Stimulated activated CD4-positive, alpha-beta T cell treated with anti-CD3 and anti-CD28 coated beads, Interleukin-4, amount 100 ng/mL, for 1 hour (primary cell): Measurements from ENCODE around the gene B4GALNT1.
A peak's percentile ranks its signal among the peaks of the same experiment; 100 is the strongest.
"Not testable (repeated sequence)": the region's sequence is repeated elsewhere in the genome, so short reads cannot be mapped to it uniquely, and the experiment has no call there.

Experiments used
- DNase-seq: peaks from one replicate; pipeline ENCODE4 v3.0.0-alpha.2; 2020

B4GALNT1 gene

DNA sequence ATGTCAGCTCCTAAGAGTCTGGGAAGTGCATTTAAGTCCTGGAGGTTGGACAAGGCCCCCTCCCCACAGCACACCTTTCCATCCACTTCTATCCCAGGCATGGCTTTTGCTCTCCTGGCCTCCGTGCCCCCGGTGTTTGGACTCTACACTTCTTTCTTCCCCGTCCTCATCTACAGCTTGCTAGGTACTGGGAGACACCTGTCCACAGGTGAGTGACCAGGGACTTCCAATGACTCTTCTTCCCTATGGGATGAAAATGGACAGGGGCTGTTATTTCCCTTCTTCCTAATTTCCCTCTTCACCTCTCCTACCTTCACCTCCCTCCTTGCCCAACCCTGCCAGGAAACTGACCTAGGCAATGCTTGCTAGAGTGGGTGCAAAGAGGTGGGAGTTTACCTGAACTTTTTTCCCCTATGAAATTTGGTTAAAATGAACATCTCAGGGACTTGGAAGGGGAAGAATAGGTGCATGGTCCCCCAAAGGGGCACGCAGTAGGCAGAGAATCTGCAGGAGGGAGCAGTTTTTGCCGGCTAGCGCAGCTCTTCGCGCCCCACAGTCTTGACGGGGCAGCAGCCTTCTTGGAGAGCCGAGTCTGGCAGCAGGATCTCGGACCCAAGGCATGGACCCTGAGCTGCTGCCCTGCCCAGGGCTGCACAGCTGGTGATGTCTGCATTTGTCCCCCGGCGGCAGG is 12.6 kb downstream of the B4GALNT1 start:
- DNase-seq = no peak

DNA sequence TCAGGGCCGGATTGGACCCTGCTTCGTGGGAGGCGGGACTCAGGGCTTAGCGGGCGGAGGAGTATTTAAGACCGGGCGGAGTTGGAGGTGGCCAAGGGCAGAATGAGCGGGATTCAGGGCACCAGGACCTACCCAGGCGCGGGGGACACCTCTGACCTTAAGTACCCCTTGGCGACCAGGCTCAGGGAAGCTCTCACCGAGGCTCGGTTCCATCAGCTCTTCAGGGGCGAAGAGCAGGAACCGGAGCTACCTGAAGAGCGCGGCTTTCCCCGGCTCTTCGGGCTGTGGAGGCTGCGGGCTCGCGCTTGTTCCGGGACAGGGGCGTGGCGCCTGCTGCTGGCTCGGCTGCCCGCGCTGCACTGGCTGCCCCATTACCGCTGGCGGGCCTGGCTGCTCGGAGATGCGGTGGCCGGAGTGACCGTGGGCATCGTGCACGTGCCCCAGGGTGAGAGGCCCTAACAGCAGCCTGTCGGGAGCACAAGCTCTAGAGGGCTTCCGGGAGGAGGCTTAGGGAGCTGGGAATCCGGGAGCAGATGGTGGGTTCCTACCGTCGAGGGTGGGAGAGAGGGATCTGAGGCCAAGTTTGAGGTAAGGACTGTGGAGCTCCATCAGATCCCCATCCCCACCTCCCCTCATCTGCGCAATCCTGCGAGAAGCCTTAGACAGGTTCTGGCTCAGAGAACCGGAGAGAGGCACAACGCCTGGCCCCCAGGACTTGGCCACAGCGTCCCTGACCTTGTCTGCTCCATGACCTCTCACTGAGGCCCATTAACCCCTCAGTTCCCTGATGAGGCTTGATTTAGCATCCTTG is 13.4 kb downstream of the B4GALNT1 start:
- DNase-seq = peak; percentile 32

DNA sequence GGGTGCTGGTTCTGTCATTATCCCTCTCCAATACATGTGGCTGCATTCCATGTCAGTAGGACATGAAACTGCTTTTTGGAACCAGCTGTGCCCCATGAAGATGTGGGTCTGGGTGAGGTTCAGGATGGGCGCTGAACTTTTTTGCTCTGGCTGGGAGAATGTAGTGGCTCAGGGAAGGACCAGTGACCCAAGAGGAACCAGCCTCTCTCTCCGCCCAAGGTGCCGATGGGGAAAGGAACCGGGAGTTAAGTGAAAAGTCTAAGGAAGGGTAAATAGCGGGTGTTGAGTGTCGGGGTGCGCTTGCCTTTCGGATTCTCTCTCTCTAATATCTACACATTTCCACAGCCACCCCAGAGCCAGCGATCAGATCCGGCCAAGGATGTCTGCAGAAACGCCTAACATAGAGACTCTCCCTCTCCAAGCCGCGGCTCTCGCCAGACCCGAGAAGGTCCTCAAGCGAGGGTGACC is 14.0 kb downstream of the B4GALNT1 start:
- DNase-seq = no peak

DNA sequence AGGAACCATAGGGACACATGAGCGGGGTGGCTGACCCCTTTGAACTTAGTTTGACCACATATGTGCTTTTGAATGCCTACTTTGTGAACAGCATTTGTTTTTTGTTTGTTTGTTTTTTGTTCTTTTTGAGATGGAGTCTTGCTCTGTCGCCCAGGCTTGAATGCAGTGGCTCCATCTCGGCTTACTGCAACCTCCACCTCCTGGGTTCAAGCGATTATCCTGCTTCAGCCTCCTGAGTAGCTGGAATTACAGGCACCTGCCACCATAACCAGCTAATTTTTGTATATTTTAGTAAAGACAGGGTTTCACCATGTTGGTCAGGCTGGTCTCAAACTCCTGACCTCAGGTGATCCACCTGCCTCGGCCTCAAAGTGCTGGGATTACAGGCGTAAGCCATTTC is 14.6 kb downstream of the B4GALNT1 start:
- DNase-seq = not testable (repeated sequence)

DNA sequence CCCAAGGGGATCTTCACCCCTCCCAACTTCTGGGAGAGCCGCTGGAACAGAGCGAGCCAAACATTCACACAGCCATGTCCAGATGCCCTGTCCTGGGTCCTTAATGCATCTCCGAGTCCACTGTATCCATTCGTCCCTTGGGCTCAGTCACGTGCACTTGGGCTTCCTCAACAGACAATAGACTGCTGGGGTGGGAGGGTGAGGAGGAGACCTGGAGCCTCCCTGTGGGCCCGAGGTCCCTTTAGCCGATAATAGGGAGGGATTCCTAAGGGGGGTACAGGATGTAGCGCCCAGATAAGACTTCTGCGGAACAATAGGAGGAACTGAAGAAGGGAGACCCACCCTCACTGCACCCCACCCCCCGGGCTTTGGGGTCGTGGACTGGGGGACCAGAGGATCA is 15.1 kb downstream of the B4GALNT1 start:
- no peak for DNase-seq

DNA sequence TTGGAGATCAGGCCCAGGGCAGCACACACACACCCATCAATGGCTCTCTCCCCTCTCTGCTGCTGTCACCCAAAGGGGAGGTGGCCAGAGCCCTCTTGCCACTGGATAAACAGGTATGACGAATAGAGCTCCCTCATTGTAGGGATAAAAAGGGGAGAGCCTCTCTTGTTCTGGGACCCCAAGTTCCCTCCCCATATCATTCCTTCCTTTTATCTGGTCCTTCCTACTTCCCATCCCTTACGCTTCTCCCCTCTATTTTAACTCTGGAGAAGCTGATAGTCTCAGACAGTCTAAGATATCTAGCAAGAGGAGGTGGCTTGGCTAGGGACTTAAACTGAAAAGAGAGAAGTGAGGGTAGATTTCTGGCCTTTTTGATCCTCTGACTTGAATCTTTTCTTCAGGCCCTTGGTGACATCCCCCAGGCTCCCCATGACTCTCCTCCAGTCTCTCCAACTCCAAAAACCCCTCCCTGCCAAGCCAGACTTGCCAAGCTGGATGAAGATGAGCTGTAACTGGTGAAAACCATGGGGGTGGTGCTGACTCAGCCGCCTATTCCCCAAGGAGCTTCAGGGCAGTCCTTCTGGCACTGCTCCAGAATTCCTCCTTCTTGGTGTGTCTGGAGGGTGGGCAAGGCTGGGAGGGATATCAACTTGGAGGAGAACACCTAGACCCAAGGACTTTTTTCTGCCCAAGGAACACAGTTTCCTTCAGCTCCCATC is 16.5 kb downstream of the B4GALNT1 start:
- no peak for DNase-seq

DNA sequence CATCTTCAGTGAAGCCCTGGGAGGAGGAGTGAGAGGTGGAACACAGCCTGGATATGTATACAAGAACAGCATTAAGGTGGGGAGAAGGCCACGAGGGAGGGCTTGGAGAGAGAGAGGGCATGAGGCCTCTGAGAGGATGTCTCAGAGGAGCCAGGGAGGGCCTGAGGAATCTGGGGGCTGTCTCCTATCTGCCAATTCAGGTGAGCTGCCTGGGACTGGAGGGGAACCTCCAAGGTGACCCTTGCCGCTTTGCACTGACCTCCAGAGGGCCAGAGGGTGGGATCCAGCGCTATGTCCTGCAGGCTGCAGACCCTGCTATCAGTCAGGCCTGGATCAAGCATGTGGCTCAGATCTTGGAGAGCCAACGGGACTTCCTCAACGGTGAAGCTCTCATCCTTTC is 17.4 kb downstream of the B4GALNT1 start:
- DNase-seq = no peak

DNA sequence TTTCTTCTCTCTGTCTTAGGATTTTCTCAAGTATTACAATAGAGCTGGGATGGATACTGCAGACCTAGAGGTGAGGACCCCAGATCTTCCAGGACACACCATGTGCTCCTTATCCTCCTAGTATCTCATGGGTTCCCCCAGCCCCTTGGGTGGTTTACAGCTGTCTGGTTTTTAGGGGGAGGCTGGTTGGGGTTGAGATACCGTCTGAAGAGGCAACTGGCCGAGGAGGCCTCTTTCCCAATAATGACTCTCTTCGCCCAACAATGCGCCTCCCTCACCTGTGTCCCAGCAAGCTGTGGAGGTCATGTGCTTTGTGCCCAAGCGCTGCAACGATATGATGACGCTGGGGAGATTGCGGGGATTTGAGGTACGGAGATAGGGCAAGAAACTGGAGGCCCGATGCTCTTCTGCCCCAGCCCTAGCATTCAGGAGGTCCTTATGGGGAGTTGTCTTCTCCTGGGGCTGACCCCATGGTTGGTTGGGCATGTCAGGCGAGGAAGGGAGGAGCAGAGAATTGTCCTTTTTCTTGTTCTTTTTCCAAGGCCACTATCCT is 18.0 kb downstream of the B4GALNT1 start:
- DNase-seq = no peak

DNA sequence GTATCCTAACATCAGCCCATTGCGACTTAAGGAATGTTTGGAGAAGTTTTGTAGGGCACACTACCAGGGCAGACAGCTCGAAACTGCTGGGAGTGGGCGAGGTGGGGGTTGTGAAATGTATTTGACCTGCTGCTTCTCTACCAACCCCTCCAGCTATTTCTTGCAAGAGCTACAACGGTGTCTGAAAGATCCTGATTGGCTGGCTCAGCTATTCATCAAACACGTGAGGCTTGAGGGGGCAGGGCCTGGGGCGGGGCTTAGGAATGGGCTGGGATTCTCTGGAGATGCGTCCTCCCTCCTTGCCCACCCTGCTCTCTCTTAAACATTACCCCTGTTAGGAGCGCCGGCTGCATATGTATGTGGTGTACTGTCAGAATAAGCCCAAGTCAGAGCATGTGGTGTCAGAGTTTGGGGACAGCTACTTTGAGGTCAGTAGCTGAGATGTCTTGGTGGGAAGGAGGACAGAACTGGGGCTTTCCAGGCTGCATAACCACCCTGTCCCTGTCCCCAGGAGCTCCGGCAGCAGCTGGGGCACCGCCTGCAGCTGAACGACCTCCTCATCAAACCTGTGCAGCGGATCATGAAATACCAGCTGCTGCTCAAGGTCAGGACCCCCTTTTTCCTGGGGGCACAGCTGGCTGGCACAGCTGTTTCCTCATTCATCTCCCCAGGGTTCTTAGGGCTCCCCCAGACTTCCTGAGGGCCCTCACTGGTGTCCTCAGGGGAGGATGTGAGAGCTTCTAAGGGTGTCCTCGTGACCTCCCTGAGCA is 18.6 kb downstream of the B4GALNT1 start:
- DNase-seq = no peak

DNA sequence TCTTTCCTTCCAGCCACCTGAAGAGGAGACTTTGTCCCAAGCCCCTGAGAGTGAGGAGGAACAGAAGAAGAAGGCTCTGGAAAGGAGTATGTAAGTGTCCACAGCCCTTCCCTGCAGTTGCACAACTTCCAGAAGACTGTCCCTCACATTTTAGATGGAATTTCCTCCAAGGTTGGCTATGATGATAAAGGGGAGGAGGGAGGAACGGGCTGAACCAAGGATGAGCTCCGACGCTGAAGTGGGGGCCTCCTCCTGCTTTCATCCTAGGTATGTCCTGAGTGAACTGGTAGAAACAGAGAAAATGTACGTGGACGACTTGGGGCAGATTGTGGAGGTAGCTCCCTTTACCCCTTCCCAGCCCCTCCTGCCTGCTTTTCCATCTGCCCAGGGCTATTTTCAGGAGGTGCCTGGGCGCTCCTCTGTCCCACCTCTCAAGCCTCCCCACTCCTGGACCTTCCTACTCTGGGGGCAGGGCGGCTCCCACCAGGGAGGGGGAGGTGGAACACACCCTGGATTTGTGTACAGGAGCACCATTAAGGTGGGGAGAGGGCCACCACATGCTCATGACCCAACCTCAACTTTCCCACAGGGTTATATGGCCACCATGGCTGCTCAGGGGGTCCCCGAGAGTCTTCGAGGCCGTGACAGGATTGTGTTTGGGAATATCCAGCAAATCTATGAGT is 19.4 kb downstream of the B4GALNT1 start:
- no peak for DNase-seq

DNA sequence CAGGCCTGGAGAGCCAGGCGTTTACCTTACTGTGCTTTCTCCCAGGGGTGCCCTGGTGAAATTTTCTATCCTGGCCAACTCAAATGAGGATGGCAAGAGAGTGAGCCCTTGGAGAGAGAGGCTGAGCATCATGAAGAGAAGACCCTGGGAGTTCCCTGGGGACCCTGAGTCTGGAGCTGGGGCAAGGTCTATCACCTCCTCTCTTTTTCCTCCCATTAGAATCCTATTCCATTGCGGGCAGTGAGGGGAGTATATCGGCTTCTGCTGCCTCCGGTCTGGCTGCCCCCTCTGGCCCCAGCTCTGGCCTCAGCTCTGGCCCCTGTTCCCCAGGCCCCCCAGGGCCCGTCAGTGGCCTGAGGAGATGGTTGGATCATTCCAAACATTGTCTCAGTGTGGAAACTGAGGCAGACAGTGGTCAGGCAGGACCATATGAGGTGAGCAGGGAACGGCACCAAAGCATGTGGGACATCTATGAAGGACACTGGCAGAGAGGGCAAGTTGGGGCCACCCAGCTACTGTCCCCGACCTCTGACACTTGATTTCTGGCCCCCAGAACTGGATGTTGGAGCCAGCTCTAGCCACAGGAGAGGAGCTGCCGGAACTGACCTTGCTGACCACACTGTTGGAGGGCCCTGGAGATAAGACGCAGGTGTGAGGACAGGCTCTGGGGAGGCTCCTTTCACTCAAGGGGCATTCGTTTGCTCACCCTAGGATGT is 20.1 kb downstream of the B4GALNT1 start:
- DNase-seq = no peak

DNA sequence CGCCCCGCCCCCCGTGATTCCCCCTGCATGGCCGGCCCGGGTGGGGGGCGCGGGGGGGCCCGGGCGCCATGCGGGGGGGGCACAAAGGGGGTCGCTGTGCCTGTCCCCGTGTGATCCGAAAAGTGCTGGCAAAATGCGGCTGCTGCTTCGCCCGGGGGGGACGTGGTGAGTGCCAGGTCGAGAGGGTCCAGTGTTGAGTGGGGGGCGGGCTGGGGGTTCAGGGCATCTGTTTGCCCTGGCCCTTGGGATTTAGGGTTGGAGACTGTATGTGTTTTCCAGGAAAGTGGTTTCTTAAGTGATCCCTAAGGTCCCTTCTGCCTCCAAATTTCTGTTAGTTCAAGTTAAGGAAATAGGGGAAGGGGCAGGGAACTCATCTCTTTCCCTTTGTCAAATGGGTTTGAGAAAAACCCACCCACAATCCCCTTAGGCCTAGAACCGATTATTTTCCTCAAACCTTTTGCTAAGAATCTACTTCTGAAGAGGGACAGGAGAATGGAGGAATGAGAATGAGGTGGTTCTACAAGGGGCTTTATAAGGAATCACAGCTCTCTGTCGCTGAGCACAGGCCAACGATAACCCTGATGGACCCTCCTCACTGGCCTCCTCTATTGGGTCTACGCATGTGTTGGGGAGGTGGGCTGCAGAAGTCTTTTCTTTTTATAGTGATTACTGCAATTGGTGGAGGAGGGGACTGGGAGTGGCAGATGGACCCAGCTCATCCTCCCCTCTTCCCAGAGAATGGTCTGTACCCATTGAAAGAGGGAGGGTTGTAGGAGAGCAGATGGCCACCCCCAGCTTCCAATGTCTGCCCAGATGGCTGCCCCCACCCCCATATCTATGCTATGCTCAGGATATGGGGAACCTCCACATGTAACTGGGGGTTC is 20.9 kb downstream of the B4GALNT1 start:
- DNase-seq = no peak

DNA sequence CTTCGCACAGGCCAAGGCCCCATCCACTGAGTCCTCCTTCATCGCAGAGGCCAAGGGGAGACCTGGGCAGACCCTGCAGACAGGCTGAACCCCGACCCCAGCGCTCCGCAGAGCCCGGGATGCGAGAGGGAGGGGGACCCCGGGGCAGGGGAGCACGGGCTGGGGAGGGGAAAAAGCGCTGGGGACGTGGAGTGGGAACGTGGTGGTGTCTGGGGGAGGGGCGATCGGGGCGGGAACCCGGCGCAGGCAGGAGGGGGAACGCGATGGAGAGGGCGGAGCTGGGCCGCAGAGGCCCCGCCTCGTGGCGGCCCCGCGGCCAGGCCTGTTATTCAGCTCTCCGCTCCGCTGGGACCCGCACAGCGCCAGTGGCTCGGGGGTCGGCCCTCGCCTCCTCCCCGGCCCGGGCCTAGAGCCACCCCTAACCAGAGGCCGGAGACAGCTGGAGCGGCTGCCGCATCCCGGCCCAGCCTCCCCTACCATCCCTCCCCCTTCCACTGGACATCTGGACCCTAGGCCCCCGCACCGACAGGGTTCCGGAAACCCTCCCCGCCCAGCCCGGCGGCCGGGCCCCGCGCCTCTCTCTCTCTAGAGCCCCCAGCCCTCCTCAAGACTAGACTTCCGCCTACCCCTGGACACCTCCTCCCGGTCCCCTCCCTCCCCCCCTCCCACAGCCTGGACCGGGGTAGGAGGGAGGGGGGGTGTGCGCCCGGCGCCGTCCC is 21.7 kb downstream of the B4GALNT1 start, which contains the start of gene ARHGEF25:
TSS of gene ARHGEF25 (plus strand) at position 328 of the 719 bp plus-strand sequence. CDS start 460 bp downstream, outside the sequence.
- DNase-seq = peak; percentile 65

DNA sequence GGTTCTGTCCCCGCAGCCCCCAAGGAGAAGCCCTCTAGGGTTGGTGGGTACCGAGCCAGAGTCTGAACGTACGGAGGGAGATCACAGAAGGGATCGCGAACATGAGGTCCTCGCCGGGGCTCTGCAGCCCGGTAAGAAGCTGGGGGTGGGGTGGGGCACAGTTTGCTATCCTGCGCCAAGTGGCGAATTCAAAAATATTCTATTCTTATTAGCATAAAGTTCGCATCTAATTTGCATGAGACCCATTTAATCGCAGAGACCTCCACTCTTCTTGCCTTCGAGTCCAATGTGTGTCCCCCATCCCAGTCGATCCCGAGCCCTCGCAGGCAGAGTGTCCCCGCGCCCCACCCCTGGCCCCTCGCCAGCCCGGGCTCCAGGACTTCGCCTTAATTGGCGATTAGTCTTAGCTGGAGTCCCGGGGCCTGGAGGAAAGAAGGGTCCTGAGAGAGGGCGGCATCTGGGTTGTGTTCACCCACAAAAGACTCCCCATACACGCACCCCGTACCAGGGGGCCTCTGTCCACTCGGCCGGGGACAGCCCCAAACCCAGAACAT is 22.4 kb downstream of the B4GALNT1 start:
- DNase-seq = no peak

DNA sequence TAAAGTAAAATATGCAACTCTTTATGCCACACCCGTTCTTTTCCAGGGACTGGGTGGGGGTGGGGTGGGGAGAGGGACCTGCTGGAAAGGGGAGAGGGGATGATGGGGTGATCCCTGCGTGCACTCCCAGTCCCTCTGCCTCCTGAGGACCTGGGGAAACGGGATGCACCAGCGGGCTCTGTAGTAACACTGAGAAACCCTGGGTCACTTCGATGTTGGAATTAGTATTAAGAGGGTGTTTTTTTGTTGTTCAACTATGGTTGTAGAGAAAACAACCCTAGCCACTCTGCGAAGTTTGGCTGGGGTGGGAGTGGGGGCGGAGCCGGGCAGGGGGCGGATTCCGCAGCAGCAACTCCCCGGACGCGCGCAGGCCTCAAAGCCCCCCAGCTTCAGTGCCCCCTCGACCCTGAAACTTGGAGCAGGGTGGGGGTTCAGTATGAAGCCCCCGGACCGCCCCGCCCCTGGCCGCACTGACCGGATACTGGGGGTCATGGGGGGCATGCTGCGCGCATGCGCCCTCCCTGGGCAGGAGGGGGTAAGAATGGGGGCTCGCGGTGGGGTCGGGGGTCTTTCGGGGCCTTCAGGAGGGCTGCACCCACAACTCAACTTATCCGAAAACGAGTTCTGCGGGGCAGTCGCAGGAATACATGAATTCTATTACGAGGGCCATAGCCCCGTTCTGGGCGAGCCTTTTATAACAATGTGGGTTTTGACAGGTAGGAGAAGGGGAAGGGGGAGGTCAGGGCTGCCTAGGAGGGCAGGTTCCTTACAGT is 23.0 kb downstream of the B4GALNT1 start:
- no peak for DNase-seq

DNA sequence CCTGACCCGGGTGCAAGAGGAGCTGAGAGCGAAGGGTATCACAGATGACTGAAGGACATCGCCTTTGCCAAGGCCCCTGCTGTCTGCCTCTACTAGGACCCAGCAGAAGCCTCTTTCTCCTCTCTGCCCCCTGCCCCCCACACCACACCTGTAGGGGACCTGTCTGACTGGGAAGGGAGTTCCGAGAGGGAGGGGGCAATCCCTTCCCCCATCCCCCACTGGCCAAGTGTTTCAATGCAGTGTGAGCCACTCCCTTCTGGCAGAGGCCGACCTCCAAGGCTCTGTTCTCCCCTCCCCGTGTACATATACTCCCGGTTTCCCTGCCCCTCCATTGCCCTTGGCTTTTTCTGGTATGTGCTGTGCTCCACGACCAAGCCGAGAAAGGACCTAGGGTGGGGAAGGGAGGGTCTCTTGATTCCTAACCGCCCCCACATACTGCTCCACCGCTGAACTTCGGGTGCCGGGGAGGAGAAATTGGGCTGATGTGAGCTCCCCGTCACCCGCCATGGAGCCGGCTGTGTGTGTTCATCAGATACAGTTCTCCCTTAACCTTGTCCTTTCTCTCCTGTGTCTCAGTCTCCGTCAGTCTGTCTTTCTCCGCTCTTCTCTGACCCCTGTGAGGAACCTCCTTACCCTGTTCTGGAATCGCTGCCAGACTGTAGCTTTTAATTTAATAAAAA is 23.8 kb downstream of the B4GALNT1 start:
- DNase-seq = no peak

DNA sequence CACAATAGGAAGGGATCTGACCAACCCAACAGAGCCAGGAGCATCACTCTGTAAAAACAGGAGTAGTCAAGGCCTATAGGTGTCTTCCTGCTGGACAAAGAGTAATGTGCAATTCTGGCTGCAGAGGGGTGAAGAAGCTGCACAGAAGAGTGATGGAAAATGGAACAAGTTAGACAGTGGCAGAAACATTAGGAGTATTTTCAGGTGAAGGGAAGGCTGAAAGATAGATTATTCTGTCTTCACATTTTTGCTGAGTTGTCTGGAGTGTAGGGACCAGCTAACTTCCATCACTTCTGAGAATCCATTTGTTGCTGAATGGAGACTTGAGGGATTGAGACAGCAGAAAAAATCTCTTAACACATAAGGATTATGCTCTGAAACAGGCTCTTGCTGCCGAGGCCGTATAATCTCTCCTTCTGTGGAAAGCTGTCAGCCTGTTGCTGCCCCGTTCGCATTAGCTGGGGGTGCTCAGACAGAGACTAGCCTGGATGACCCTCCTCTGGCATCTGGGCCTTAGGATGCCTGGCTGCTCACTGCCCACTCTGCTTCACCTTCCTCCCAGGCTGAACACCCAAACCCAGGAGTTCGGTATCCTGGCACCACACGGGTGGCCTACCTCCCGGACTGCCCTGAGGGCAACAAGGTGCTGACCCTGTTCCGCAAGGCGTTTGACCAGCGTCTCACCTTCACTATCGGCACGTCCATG is 24.9 kb downstream of the B4GALNT1 start:
- no peak for DNase-seq
